GM18951 (cell line): Measurements from ENCODE around the gene KIAA0753.

Experiments
- POLR2A ChIP-seq: IDR thresholded peaks from 4 replicates; pipeline ENCODE4 v1.6.1; 2011; ENCODE audit warnings: mild to moderate bottlenecking; ENCODE audit not compliant: insufficient read length, insufficient read depth; ENCODE audit errors: extremely low read depth
- in situ Hi-C: fragments of 300-500 bp; cut with MboI; formaldehyde crosslinking; loops from one replicate; pipeline ENCODE4 v1.12.0; 2022; ENCODE audit warnings: low sequenced_read_pairs, mixed read lengths, inconsistent platforms; ENCODE audit not compliant: unreplicated experiment

Gene KIAA0753

DNA sequence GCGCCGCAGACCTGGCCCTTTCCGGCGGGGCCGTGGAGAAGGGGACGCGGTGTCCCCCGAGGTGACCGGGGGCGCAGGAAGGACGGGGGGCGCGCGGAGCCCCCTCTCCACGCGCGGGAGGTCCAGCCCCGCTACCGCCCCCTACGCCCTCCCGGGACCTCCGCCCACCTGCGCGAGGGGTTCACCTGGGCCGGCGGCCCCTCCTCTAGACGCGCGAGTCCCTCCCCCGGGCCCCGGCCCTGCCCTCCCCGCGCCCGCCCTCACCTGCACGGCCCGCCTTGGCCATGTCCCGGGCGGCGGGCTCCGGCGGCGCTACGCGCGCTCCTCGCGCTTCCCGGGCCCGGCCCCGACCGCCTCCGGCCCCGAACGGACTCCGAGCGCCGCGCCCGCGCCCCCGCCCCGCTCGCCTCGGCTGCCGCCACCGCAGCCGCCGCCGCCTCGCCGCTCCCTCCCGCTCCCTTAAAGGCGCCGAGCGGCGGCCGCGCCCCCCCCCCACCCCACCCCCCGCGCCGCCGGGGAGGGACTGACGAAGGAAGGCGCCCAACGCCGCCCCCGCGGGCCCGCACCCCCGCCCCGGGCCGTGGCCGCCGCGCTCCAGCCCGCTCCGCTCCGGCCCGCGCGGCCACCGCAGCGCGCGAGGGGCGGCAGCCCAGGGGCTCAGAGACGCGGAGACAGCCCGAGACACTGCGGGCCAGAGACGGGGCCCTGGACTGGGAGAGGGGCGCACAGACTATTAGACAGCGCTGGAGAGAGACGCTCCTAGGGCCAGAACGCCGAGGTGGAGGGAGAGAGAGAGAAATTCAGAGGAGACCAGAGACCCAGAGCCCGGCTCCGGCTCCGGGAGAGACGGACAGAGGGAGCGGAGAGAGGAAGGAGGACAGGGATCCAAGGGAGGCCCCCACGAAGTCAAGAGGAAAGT is 84.1 kb downstream of the KIAA0753 start, which contains the start of gene PITPNM3:
Gene PITPNM3 (minus strand): TSS at position 435 of the 919 bp plus-strand sequence. CDS start 149 bp downstream, at position 286.
- in situ Hi-C loops, result no loop called here
- TF ChIP-seq POLR2A, result no peak

DNA sequence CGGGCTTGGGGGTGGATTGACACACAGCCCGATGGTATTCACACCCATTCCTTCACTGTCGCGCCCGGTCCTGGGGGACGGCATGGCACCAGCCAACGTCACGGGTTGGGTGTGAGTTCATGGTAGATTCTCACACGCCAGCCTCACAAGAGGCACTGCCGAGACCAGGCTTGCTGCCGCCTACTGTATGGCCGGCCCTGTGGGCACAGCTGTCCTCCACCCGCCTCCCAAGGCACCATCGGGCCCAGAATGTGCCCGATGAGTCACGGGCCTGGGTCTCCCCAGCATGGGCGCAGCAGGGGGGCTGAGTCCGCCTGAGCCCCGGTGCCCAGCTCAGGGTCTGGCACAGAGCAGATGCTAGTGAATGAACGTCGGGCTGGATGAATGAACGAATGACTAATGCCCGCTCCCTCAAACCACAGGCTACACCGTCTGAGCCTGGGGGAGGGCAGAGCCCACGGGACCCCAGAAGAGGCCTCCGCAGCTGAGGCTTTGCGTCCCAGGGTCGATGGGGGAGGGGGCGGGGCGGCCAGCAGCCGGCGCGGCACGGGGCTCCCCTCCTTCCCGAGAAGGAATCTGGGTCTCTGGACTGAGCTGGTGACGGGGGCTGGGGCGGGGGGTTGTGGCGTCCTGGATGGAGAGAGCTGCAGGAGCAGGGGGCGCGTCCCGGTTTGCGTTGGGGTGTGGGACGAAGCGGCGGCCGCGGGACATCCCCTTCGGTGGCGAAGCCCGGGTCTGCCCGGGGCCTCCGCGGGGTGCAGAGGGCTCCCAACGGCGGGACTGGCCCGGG is 85.0 kb downstream of the KIAA0753 start:
- in situ Hi-C loops, result no loop called here
- no peak for TF ChIP-seq POLR2A

DNA sequence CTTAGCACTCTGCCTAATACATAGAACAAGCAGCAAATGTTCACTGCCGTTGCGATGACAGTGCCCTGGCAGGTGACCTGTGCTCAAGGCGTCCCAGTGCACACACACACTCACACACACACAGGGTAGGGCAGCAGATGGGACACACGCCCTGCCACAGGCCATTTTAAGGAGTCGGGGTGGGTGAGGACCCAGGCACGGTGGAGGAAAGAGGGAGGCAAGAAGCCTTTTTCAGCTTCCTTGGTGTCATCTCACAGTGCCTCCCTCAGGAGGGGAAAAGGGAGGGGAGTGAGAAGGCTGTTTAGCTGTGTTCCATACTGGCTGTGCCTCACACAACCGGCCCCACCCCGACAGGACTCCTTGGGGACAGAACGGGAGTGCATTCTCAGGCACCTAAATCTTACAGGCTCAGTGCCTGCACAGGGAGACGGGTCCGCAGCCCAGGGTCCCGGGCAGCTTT is 85.6 kb downstream of the KIAA0753 start:
- in situ Hi-C loops, result no loop called here
- TF ChIP-seq POLR2A, result no peak

DNA sequence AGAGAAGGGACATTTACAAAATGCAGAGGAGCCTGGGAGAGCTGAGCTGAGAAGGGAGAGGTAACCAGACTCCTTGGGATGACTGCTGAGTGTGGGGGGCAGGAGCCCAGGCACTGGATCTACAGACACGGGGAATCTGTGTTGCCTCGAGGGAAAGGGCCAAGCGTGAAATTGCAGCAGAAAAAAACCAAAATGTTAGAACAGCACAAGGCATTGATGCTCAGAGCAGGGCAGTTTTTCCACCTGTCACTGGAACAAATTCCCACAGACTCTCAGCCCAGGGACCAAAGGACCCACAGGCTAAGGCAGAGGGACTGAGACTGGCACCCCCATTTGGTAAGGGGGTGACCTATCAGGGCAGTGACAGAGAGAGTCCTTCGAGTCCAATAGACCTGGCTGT is 86.2 kb downstream of the KIAA0753 start:
- no peak for TF ChIP-seq POLR2A
- in situ Hi-C loops, result no loop called here

DNA sequence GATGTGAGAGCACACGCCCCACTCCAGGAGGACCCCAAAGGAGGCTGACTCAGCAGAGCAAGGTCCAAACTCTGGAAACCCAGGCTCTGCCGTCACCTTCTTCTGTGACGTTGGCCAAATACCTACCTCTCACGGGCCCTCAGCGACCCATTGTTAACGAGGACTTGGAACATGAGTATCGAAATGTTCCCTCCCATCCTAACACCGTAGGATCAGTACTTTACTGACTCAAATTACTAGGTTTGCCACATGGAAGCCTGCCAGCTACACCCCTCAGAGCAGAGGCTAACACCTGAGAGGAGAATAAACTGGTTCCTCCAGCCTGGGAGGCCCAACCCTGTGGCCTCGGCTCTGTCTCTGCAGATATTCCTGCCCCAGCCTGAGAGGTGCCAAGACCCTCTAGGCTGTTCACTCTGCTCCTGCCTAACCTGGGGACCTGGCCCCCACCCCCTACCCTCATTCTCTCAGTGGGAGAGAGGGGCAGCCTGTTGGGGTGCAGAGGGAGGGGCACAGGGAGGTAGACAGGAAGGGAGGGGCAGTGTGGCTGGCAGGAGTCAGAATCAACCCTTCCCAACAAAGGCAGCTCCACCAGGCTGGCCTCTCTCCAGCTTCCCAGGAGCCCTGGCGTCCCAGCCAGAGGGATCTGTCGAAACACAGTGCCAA is 88.5 kb downstream of the KIAA0753 start:
- no peak for TF ChIP-seq POLR2A

DNA sequence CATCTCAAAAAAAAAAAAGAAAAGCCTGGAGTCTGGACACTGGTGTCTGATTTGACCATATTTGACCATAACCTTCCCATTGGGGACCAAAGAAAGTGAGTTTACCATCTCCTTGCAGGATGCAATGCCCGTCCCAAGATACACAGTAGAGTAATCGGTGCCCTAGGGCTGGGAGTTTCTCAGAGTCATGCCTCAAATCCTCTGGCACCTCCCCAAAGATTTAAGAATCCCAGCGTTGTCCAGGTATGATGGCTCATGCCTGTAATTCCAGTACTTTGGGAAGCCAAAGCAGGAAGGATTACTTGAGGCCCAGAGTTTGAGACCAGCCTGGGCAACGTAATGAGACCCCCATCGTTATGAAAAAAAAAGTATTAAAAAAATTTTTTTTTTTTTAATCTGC is 89.2 kb downstream of the KIAA0753 start:
- no peak for TF ChIP-seq POLR2A

More for the DNA sequence above, 88.5 kb downstream of the KIAA0753 start:
- in situ Hi-C loops, result no loop called here

DNA sequence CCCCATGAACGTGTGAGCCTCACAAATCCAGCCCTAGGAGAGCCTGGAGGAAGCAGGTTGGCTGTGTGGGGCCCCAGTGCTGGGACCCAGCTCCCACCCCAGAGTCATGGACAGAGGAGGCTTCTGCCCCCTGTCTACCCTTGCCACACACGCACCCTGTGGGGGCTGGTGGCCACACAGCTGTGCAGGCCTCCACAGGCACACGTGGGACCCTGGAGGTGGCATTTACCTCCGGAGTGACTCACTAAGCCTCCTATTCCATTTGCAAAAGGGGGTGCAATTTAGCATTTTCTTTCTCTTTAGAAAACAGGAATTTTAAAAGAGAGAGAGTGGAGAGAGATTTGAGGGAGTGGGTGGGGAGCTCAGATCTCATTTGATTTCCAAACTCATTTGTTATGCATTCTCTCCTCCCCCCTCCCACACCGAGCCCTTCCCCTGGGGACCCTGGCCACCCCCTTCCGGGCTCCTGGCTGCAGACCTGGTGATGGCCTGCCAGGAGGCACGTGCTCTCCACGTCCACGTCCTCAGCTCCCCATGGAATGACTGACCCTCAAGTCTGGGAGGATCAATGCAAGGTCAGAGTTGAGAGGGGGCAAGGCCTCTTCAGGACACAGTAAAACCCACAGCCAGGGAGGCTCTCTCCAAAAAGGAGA is 91.0 kb downstream of the KIAA0753 start:
- in situ Hi-C loops, result no loop called here
- TF ChIP-seq POLR2A, result no peak

More for the DNA sequence above, 89.2 kb downstream of the KIAA0753 start:
- in situ Hi-C loops, result no loop called here

DNA sequence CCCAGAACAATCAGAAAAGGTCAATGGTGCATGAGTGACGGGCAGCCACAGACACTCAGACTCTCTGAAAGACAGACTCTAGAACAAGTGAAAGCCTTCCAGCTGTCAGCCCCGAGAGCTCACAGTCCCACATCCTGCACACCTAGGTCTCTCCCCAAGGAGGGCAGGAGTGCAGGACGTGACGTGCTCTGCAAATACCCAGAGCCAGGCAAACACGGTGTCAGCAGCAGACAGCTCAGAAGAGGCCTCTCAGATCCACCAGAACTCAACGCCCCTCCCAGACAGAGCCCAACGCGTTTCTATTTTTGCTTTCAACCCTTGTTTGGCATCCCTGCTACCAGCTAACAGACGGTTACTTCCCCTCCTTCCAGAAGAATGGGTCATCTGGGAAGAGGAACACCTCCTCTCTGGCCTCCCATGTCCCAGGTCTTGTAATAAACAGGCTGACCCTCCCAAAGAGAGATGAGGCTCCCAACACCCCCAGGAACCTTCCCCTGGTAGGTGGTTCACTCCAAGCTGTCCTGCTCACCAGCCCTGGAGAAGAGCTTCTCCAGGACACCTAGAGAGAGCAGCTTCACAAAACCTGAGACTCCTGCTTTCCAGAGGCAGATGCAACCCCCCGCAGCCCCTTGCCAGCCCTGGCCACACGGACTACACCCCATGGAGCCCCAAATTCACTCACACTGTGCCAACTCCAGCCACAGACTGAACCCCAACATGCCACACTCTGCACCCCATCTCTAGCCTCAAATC is 91.8 kb downstream of the KIAA0753 start:
- TF ChIP-seq POLR2A, result no peak
- in situ Hi-C loops, result no loop called here

DNA sequence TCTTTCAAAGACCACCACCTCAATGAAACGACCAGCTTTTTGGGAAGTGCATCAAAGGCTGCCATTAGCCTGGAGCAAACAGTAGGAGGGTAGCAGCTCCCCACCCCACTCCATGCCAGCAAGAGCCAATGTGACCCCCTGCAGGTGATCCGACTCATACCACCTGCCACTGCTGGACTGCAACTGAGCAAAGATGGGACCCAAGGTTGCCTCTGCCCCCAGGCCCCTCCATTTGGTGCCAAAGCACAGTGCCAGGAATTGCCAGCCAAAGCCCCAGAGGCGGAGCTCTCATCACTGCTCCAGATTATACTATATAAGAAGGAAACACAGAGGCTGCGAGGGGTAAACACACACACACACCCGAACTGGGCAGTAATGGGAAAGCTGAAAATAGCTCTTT is 92.5 kb downstream of the KIAA0753 start:
- in situ Hi-C loops, result no loop called here
- no peak for TF ChIP-seq POLR2A

DNA sequence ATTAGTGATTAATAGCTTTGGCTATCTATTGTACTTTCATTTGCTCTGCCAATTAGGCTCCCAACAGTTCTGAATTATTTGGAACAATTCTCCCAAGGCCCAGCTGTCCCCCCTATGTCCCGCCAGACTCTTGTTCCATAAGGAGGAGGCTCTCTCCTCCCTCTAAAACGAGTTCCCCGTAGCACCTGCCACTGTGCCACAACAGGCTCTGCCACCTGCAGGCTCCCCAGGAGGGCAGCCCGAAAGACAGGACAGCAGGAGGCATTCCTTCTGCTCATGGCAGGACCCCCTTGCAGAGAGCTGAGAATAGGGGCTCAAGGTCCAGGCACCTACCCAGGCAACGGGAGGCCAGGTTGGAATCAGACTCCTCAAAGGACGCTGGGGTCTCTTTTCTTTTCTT is 93.2 kb downstream of the KIAA0753 start:
- no peak for TF ChIP-seq POLR2A
- in situ Hi-C loops, result no loop called here

DNA sequence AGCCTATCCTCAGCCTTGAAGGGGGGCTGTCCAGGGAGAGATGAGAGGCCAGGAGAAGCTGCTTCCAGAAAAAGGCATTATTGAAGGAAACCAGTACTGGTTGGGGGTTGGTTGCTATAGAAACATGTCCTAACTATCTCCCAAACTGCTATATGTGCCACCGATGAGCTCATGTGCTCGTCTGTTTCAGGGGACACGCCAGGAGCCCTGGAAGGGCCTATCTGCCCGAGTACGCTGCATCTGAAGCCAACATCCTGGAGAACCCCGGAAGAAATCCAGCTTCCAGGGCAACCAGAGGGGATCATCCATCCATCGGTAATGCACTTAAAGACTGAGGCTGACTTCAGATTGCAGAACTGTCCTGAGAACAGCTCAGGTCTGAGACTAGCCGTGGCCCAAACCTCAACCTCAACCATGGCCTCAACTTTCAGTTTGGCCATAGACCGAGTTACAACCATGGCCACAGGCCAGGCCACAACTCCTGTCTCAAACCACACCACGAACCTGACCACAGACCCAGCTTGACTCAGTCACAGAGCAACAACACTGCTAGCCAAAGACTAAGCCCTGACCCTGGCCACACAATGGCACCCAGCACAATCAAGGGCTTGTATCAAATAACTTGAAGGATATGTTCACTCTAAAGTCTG is 94.3 kb downstream of the KIAA0753 start:
- in situ Hi-C loops, result no loop called here
- no peak for TF ChIP-seq POLR2A

DNA sequence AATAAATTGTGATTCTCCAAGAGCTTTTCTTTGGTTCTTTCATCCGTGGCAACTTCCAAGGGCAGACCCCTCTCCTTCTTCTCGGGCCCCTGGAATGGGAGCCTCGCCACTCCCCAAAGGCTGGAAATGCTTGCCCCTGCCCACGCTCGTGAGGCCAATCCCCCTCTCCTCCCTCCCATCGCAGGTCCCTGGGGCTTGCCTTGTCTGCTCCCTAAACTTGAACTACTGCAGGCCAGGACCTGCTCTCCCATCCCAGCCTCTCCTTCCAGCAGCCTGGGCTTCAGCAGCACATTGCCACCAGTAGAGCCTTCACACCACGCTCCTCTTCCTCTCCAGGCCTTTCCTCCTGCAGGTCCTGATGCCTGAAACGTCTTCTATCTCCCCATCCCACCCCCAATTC is 95.2 kb downstream of the KIAA0753 start:
- no peak for TF ChIP-seq POLR2A
- in situ Hi-C loops, result no loop called here

DNA sequence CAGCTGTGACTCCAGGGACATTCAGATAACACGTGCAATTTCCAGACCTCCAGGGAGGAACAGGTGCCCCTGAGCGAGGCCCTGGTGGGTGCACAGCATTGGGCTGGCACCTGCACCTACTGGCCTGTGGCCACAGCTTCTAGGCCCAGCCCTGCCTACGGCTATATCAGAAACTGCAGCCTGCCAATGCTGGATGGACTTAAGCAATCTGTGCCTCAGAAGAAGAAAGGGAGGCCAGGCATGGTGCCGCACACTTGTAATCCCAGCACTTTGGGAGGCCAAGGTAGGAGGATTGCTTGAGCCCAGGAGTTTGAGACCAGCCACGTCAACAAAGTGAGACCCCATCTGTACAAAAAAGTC is 96.5 kb downstream of the KIAA0753 start:
- no peak for TF ChIP-seq POLR2A
- in situ Hi-C loops, result no loop called here
